Stimulated activated CD8-positive, alpha-beta memory T cell treated with anti-CD3 and anti-CD28 coated beads, Interleukin-12 subunit alpha, Interleukin-12 subunit beta, amount 100 ng/mL, for 1 hour (primary cell): ENCODE results near the gene TEK.
"Not testable (repeated sequence)": the region's sequence is repeated elsewhere in the genome, so short reads cannot be mapped to it uniquely, and the experiment has no call there.

ENCODE experiments used
- DNase-seq: peaks from one replicate; pipeline ENCODE4 v3.0.0-alpha.2; 2020; ENCODE audit warnings: low read depth

The TEK gene

DNA sequence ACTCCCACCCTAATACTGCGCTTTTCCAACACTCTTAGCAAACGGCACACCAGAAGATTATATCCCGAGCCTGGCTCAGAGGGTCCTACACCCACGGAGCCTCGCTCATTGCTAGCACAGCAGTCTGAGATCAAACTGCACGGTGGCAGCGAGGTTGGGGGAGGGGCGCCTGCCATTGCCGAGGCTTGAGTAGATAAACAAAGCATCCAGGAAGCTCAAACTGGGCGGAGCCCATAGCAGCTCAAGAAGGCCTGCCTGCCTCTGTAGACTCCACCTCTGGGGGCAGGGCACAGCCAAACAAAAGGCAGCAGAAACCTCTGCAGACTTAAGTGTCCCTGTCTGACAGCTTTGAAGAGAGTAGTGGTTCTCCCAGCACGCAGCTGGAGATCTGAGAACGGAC is 130.6 kb downstream of the TEK start:
- not testable (repeated sequence) for DNase-seq

- DNase-seq = no peak
These were observed 138.7 kb downstream of the TEK start for GRCh38 chr9:27247756-27248155.

- no peak for DNase-seq
These were observed 139.7 kb downstream of the TEK start for GRCh38 chr9:27248702-27249101.

GRCh38 chr9:27258662-27259061 is 149.6 kb downstream of the TEK start:
- DNase-seq = no peak

DNA sequence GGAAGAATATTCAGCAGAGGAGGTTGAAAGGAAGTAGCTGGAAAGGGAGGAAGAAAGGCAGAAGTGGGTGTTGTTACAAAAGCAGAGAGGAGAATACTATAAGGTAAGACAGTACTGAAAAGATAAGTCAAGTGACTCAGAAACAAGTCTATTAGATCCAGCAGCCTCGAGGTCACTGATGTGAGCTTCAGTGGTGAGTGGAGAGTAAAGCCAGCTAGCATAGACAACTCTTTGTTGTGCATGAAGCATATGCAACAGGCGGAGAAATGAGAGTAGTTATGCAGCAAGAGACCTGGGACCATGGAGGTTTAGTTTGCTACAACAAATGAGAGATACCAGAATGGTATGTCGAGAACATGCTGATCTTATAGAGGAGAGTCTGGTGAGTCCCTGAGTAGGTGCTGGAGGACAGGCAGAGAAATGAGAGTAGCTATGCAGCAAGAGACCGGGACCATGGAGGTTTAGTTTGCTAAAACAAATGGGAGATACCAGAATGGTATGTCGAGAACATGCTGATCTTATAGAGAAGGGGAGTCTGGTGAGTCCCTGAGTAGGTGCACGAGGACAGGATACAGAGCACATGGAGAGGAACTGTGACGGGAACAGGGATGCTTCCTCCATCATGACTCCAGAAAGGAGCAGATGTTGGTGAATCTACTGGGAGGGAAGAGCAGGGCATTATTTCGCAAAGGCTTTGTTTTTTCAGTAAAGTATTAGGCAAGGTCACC is 151.9 kb downstream of the TEK start:
- DNase-seq = no peak

DNA sequence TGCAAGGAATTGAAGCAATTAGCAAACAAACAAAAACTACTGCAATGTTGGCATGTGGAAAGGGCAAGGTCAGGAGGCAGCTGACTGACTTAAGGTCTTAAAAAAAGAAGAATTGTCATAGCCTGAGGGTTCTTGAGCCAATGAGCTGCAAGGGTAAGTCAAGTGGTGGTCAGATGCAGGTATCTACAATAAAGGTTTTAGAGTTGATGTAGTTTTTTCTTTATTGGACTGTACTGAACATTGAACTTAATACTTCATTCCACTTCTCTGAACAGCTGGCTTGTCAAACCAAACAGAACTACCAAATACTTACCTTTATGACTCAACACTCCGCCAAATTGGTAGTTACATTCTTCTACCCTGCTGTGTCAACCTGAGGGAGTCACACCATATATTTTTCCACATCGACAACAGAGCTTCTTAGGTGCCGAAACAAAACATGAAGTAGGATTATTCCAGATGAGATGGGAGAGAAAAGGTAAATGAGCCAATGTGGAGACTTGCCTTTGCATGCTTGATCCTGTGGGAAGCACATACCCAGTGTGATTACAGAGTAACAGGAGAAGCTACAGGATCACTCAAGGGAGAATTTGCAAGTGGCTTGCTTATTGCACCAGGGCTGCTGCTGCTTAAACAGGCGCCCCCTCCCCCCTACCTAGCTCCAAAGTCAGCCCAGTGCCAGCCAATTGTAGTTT is 152.6 kb downstream of the TEK start:
- DNase-seq = no peak

GRCh38 chr9:27272103-27272502 is 163.1 kb downstream of the TEK start:
- DNase-seq = no peak

- no peak for DNase-seq
These were observed 164.2 kb downstream of the TEK start for GRCh38 chr9:27273186-27273585.

GRCh38 chr9:27276193-27277030 is 167.4 kb downstream of the TEK start:
- DNase-seq = no peak

DNA sequence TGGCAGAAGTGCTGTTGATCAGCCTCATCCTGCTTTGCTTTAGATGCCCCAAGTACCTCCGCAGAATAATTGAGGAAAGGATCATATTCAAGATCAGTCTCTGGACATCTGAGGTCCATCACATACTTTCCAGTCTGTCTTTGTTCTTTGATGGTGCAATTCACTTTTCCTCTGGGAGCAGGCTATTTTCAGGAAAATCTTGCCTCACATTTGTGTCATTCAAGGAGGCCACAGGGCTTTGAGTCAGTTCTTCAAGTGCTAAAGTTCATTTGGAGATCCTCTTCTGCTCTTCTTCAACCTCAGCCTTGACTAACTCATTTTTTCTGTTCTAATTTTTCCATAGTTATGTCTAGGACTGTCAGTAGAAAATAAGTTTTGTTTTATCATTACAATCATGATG is 169.3 kb downstream of the TEK start:
- DNase-seq = no peak

DNA sequence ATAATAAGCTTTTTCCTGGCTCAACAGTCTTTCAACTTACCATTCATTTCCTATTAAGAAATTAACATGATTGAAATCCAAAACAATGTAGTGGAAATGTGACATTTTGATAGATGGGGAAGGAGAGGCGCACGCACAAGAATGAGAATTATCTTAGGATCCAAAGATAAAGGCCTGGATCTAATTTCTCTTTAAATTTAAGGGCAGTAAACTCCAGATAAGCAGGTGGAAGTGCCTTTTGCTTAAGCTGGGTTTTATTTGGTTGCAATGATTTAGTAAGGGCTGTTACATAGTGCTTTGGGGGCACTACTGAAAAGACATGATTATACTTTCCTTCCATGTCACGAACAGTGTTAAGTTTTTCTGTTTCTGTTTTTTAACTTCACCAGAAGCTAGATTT is 170.6 kb downstream of the TEK start:
- no peak for DNase-seq
